UCSD-AML1 (cell line): Measurements from ENCODE around the gene NECTIN4.

Source experiments
- DNase-seq: peaks from one replicate; lab custom pipeline; 2025; ENCODE audit not compliant: unreplicated experiment; lab: John Stamatoyannopoulos, UW

Gene NECTIN4

GRCh38 chr1:161113915-161114314 is 24.6 kb upstream of the NECTIN4 start:
- no peak for DNase-seq

GRCh38 chr1:161111527-161111926 is 22.2 kb upstream of the NECTIN4 start:
- no peak for DNase-seq

- no peak for DNase-seq
Observed at GRCh38 chr1:161111117-161111516, 21.8 kb upstream of the NECTIN4 start.

- no peak for DNase-seq
Observed at GRCh38 chr1:161106431-161106830, 17.1 kb upstream of the NECTIN4 start.

GRCh38 chr1:161100556-161100955 is 11.2 kb upstream of the NECTIN4 start:
- no peak for DNase-seq

GRCh38 chr1:161099090-161099802 is 9.9 kb upstream of the NECTIN4 start:
- DNase-seq, result no peak

- DNase-seq, result no peak
Observed at GRCh38 chr1:161098210-161099068, 9.1 kb upstream of the NECTIN4 start, which contains the start of gene KLHDC9. KLHDC9 (plus strand) TSS chr1:161098361; CDS start chr1:161098536, 175 bp downstream.

GRCh38 chr1:161096530-161096929 is 7.2 kb upstream of the NECTIN4 start:
- no peak for DNase-seq

GRCh38 chr1:161096015-161096414 is 6.7 kb upstream of the NECTIN4 start:
- DNase-seq, result no peak

- no peak for DNase-seq
Observed at GRCh38 chr1:161095230-161095629, 5.9 kb upstream of the NECTIN4 start.

GRCh38 chr1:161094481-161094880 is 5.1 kb upstream of the NECTIN4 start:
- DNase-seq, result no peak

- no peak for DNase-seq
Observed at GRCh38 chr1:161092621-161093028, 3.3 kb upstream of the NECTIN4 start.

GRCh38 chr1:161091796-161092507 is 2.6 kb upstream of the NECTIN4 start:
- DNase-seq, result no peak

GRCh38 chr1:161091093-161091492 is 1.7 kb upstream of the NECTIN4 start:
- no peak for DNase-seq

GRCh38 chr1:161090617-161091016 is 1.3 kb upstream of the NECTIN4 start:
- DNase-seq, result no peak

- DNase-seq, result no peak
Observed at GRCh38 chr1:161089938-161090337, 580 bp upstream of the NECTIN4 start.

GRCh38 chr1:161088587-161089110 is 709 bp downstream of the NECTIN4 start:
- DNase-seq, result no peak

GRCh38 chr1:161086457-161086856 is 2.9 kb downstream of the NECTIN4 start:
- no peak for DNase-seq

GRCh38 chr1:161085165-161085564 is 4.2 kb downstream of the NECTIN4 start:
- DNase-seq, result no peak

- DNase-seq, result no peak
Observed at GRCh38 chr1:161084597-161084988, 4.8 kb downstream of the NECTIN4 start.
